ENCODE data around the gene SH3BP2. TPM values are rescaled to one million over a fixed set of nuclear protein-coding genes. Genes with fewer than 3 reads are reported as not detected.

Gene SH3BP2
- total RNA-seq, 1 donor from 2014 or later = 39.1 TPM

DNA sequence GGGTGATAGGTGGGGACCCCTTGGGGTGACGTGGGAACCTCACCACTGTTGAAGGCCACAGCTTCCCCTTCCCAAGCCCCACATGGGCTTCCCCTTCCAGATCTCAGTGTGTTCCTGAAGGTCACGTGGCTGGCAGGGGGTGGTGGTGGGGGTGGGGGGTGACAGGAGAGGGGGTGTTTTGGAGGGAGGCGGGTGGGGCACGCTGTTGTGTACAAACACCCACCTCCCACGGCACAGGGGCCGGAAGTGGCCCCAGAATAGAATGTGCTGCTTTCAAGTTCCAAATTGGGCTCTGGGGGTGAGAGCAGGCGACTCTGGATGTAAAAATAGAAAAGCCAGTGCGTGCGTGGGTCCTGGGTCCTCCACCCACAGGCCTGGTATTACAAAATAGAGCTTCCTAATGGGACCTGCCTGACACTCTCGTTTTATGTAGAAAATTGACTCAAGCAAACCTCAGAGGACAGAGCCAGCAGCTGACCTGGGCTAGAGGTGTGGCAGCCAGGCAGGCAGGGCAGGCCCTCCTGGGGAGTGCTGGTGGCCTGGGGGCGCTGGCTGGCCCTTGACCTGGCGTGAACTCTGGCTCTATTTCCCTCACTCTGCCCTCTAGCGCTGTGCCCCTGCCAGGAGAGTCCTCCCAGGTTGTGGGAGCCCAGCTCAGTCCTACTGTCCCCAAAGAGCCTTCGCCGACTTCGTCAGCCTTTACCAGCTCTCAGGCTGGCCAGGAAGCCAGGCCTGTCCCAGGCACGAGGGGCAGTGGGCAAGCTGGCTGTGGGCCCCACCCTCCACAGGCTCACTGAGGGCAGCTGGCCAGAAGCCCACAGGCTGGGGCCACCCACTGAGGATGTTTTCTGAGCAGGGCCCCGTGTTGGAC lies 5.4 kb upstream of the SH3BP2 start:
- Mint-ChIP-seq H3K36me3 (ENCODE audit: low read depth) (no peaks in the 10 kb centered on the region), H3K27me3 (ENCODE audit: low read depth) (peaks cover 10% of the 10 kb centered on the region), H3K9me3 (peaks cover 4% of the 10 kb centered on the region), H3K4me1 (no peaks in the 10 kb centered on the region), H3K4me3 (no peak overlapping the region), H3K27ac (ENCODE audit: unreplicated experiment) (no peak overlapping the region)
- no peak for DNase-seq (ENCODE audit: low read depth, low spot score)
- TF ChIP-seq, protein P1, sequence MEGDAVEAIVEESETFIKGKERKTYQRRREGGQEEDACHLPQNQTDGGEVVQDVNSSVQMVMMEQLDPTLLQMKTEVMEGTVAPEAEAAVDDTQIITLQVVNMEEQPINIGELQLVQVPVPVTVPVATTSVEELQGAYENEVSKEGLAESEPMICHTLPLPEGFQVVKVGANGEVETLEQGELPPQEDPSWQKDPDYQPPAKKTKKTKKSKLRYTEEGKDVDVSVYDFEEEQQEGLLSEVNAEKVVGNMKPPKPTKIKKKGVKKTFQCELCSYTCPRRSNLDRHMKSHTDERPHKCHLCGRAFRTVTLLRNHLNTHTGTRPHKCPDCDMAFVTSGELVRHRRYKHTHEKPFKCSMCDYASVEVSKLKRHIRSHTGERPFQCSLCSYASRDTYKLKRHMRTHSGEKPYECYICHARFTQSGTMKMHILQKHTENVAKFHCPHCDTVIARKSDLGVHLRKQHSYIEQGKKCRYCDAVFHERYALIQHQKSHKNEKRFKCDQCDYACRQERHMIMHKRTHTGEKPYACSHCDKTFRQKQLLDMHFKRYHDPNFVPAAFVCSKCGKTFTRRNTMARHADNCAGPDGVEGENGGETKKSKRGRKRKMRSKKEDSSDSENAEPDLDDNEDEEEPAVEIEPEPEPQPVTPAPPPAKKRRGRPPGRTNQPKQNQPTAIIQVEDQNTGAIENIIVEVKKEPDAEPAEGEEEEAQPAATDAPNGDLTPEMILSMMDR (conservative IDR thresholded peaks at IDR 0.05) = no peak

DNA sequence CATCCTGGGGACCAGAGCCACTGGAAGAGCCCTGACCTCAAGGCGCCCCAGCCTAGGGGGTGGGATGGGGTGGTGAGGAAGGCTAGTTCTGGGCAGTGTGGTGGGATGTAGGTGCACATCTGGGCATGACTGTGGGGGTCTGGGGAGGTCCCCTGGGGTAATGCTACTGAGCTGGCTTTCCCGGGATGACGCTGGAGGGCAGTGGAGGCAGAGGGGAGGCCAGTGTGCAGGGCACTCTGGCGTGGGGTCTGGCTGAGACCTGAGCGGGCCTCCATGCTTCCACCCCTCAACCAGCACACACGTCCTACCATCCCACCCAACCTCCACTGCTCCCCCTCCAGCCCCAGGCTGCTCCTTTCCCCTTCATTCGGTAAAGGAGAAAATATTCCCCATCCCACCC lies 4.8 kb upstream of the SH3BP2 start:
- no peaks in the 10 kb centered on the region for H3K36me3 Mint-ChIP-seq (ENCODE audit: low read depth)
- peaks cover 6% of the 10 kb centered on the region for H3K27me3 Mint-ChIP-seq (ENCODE audit: low read depth)
- no peak overlapping the region for H3K27ac Mint-ChIP-seq (ENCODE audit: unreplicated experiment)
- H3K9me3 Mint-ChIP-seq = no peaks in the 10 kb centered on the region
- no peaks in the 10 kb centered on the region for H3K4me1 Mint-ChIP-seq
- TF ChIP-seq, protein P1 (conservative IDR thresholded peaks at IDR 0.05) = no peak
- DNase-seq (ENCODE audit: low read depth, low spot score) = no peak
- no peak overlapping the region for H3K4me3 Mint-ChIP-seq

DNA sequence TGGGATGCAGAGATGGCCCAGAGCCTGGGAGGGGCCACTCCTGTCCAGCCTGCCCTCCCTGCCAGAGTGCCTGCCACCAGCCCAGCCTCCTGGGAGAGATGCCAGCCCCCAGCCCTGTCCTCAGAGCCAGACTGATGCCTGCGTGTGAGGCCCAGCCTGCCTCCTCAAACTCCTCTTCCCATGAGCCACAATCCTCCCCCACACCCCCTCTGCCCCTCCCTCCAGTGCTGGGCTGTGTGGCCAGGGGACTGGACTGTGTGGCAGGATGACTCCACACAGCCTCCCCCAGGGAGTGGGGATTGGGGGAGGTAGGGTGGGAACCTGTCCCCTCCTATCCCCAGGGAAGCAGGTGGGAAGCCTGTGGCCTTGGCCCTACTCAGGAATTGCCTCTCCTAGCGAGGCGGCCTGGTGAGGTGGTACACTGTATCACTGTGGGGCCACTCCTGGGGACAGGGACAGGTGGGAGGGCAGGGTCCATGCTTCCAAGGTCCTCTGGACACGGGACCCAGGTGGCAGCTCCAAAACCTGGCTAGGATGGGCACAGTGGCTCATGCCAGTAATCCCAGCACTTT lies 4.3 kb upstream of the SH3BP2 start:
- Mint-ChIP-seq H3K27ac (ENCODE audit: unreplicated experiment) (no peak overlapping the region), H3K27me3 (ENCODE audit: low read depth) (peaks cover 9% of the 10 kb centered on the region), H3K4me1 (no peaks in the 10 kb centered on the region), H3K4me3 (no peak overlapping the region), H3K9me3 (no peaks in the 10 kb centered on the region), H3K36me3 (ENCODE audit: low read depth) (no peaks in the 10 kb centered on the region)
- DNase-seq (ENCODE audit: low read depth, low spot score) = no peak
- TF ChIP-seq, protein P1 (conservative IDR thresholded peaks at IDR 0.05) = no peak

DNA sequence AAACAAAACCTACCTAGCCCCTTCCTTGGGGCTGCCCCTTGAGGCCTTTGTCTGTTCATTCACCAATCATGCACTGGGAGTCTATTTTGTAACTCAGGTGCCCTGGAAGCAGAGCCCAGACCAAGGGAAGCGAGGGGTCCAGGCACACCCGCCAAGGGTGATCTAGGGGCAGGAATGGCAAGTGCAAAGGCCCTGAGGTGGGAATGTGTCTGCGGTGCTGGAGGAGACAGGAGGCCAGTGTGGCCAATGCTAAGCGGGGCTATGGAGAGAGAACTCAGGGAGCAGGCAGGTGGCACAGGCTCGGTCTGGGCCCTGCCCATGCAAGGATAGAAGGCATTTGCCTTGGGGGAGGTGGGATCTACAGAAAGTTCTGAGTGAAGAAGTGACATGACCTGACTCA lies 3.5 kb upstream of the SH3BP2 start:
- Mint-ChIP-seq H3K27ac (ENCODE audit: unreplicated experiment) (no peak overlapping the region), H3K36me3 (ENCODE audit: low read depth) (no peaks in the 10 kb centered on the region), H3K9me3 (no peaks in the 10 kb centered on the region), H3K4me1 (no peaks in the 10 kb centered on the region), H3K4me3 (no peak overlapping the region), H3K27me3 (ENCODE audit: low read depth) (peaks cover 14% of the 10 kb centered on the region)
- DNase-seq (ENCODE audit: low read depth, low spot score) = no peak
- TF ChIP-seq, protein P1 (conservative IDR thresholded peaks at IDR 0.05) = no peak

DNA sequence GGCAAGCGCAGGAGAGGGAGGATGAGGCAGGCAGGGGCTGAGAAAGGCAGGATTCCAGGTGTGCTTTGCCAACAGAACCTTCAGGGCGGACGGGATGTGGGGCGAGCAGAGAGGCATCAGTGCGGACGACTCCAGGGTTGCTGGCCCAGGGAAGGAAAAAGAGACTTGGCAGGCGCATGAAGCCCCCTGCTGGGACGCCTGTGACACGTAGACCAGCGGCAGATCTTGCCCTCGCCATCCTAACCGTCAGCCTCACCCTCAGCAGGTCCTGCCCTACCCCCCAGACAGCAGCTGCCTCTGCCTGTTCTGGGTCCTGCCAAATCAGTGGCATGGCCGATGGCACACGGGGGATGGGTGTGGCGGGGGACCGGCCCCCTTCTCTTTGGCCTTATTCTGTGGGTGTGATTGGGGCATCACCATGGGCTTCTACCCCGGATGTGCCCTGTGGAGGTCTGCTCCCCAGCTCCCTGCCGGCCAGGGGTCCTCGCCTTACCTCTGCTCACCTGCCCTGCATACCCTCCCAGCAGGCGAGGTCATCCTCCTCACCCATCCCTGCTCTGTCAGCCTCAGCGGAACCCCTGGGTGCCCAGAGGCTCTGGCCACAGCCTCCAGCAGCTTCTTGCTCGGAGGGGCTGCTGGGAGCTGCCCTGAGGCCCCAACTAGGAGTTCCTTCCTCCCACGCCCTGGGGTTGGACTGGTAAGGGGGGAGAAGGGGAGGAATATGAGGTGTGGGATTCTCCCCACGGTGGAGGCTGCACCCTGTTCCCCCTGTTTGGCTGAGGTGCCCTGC lies 2.9 kb upstream of the SH3BP2 start:
- Mint-ChIP-seq H3K36me3 (ENCODE audit: low read depth) (no peaks in the 10 kb centered on the region), H3K27me3 (ENCODE audit: low read depth) (peaks cover 17% of the 10 kb centered on the region), H3K4me3 (no peak overlapping the region), H3K27ac (ENCODE audit: unreplicated experiment) (no peak overlapping the region), H3K9me3 (no peaks in the 10 kb centered on the region), H3K4me1 (peaks cover 6% of the 10 kb centered on the region)
- TF ChIP-seq, protein P1 (conservative IDR thresholded peaks at IDR 0.05) = no peak
- no peak for DNase-seq (ENCODE audit: low read depth, low spot score)
